GM12874 (cell line): ENCODE measurements around the gene OPN4.

Experiments used
- TF ChIP-seq, protein P1 (sequence below): IDR thresholded peaks from 2 replicates; pipeline ENCODE4 v1.5.1; 2011; ENCODE audit warnings: low read depth, mild to moderate bottlenecking, control low read depth, low read length, moderate library complexity; ENCODE audit not compliant: insufficient read depth

The OPN4 gene

DNA sequence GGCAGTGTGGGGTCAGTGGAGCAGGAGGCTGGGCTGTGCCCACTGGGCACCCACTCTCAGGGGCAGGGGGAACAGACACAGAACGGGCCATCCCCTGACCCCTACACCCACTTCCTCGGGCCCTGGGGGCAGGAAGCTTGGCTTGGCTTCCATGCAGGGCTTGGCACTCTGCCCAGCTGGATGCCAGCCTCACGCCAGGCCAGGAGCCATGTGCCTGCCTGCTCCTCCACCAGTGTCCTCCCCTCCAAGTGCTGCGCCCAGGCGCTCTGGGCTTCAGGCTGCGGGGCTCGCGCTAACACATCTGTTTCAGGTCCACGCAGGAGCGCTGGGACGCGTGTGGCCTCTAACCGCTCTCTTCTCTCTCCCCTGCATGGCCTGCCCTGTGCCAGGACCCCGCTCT is 26.7 kb downstream of the OPN4 start:
- TF ChIP-seq, protein P1, sequence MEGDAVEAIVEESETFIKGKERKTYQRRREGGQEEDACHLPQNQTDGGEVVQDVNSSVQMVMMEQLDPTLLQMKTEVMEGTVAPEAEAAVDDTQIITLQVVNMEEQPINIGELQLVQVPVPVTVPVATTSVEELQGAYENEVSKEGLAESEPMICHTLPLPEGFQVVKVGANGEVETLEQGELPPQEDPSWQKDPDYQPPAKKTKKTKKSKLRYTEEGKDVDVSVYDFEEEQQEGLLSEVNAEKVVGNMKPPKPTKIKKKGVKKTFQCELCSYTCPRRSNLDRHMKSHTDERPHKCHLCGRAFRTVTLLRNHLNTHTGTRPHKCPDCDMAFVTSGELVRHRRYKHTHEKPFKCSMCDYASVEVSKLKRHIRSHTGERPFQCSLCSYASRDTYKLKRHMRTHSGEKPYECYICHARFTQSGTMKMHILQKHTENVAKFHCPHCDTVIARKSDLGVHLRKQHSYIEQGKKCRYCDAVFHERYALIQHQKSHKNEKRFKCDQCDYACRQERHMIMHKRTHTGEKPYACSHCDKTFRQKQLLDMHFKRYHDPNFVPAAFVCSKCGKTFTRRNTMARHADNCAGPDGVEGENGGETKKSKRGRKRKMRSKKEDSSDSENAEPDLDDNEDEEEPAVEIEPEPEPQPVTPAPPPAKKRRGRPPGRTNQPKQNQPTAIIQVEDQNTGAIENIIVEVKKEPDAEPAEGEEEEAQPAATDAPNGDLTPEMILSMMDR: no peak

DNA sequence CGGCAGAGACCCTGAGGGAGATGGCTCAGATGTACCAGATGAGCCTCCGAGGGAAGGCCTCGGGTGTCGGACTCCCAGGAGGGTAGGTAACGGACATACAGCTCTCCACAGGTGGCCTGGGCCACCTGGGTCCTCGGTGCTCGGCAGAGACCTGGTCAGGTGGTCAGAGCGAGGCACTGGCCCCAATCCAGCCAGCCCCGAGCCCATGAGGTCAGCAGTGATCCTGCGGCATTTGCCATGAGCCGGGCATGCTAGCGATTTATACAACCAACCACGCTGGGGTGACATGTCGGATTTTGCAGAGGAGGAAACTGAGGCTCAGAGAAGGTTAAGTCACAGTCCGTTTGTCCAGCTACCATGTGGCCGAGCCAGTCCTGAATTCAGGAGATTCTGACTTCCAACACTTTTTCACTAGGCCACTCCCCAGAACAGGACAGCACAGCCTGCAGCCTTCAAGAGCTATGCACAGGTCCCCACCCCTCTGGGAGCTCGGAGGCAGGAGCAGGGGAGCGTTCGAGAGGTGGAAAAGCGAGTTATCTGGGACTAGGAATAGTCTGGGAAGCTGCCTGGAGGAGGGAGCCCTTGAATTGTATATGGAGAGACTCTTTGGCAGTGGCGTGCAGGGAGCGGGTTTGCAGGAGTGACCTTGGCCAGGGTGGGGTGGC is 27.5 kb downstream of the OPN4 start:
- TF ChIP-seq, protein P1: no peak

DNA sequence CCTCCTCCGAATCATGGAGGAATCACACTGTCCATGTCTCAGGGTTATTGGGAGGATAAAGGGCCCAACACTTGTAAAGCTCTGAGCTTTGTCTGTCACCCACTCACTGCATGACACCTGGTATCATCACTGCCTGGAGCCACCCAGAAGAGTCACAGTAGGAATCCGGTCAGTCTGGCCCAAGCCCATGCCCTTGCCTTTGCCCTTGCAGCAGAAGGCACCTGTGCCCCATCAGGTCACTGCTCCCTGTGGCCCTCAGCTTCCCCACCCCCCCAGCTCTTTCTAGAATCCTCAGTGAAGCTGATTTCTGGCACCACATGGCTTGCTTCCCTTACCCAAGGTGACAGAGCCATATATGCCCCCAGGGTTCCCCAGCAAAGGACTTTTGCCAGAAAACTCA is 28.3 kb downstream of the OPN4 start:
- TF ChIP-seq, protein P1: no peak

DNA sequence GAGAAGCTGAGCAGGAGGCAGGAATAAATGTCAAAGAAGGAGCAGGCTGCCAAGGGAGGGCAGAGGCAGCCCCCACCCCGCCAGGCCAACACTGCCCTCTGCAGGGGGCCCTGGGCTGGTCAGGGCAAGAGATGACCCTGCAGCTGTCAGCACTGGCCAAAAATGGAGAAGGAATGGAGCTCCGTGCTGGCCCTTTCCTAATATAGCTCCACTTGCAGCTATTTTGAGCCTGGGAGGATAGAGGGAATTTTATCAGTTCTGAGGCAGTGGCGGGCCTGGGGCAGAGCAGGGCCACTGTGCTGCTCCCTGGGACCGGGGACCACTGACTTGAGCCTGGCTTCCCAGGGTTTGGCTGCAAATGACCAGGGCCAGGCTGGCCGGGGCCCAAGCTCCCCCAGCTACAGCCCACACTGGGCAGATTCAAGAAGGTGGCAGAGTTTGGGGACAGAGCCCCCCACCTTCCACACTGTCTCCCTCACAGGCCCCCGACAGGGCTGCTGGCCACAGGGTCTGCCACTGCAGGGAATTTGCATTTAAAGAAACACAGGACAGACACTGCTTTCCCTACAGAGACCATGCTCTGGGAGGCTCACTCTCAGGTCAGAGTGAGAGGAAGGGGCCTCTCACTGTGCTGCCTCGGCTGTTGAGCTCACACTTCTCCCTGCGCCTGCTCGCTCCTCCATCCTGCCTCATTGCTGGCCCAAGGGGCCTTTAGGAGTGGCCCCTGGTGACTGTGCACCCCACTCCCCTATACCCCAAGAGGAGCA is 30.2 kb downstream of the OPN4 start:
- TF ChIP-seq, protein P1: peak; percentile 34; the same call in 1 of the 2 replicates

DNA sequence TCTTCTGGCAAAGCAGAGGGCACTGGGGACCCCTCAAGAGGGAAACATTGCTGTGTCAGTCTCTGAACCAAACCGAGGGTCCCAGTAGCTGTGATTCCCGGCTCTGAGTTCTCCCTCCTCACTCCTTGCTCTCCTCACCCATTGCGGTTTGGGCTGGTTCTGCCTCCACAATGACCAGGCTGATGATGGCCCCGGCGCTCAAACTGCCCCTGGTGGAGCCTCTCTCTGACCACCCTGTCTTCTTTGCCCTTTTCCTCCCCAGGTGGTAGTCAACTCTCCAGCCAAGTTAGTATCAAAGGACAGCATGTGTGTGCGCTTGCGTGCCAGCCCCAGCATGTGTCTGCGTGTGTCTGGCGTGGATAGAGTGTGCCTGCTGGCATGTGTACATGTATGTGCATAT is 31.1 kb downstream of the OPN4 start:
- TF ChIP-seq, protein P1: no peak

DNA sequence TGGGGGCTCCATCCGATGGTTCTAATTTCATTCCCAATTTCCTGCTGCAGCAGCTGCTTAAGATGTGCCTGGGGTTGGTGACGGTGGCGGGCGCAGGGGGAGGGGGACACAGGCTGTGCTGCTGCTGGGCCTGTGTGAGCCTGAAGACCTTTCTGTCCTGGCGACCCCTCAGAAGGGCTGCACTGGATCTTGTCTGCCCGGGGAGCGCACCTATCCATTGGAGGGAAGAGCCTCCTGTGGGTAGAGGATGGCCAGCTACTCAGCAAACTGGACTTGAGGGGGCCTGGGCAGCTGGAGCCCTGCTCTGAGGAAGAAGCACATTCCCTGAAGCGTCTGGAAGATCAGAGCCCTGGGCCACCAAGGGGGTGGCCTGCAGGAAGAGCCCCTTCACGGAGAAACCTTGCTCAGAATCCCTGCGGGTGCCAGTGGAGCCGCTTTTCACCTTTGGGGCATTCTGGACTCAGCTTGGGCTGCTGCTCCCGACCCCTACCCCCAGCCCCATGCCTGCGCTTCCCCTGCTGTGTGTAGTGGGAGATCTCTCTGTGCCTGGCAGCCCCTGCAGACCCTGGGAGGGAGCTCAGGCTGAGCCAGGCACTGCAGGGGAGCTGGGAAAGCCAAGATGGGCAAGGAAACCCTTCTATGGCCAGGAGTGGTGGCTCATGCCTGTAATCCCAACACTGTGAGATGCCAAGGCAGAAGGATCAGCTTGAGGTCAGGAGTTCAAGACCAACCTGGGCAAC is 31.7 kb downstream of the OPN4 start:
- TF ChIP-seq, protein P1: no peak

DNA sequence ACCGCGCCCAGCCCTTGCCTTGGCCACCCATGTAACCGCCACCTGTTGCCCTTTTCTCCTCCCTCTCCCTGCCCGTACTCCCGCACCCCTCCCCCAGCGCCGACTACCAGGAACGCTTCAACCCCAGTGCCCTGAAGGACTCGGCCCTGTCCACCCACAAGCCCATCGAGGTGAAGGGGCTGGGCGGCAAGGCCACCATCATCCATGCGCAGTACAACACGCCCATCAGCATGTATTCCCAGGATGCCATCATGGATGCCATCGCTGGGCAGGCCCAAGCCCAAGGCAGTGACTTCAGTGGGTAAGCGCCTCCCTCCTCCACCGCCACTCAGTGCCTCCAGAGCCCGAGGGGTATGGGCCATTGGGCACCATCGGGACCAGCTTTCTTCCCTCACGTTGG is 32.6 kb downstream of the OPN4 start:
- TF ChIP-seq, protein P1: no peak
